Measurements from ENCODE around the gene SLC9C1. TPM values are rescaled to one million over a fixed set of nuclear protein-coding genes. Genes with fewer than 3 reads are reported as not detected.

SLC9C1 gene
- total RNA-seq, 3 donors from 2014 or later, result not detected

- Mint-ChIP-seq H3K4me1 (ENCODE audit: low read depth) (peaks cover 74% of the 10 kb centered on the region), H3K9me3 (no peaks in the 10 kb centered on the region), H3K4me3 (peak overlapping the region; percentile 58), H3K36me3 (ENCODE audit: insufficient read depth) (peaks cover 20% of the 10 kb centered on the region), H3K27me3 (ENCODE audit: low read depth) (no peaks in the 10 kb centered on the region)
- no peak for ATAC-seq
- DNase-seq, result no peak
These were observed 167.5 kb downstream of the SLC9C1 start for GRCh38 chr3:112126511-112126911.

GRCh38 chr3:112124907-112125607 lies 169.0 kb downstream of the SLC9C1 start:
- no peak overlapping the region for H3K4me3 Mint-ChIP-seq
- no peak for DNase-seq
- no peak for ATAC-seq
- no peaks in the 10 kb centered on the region for H3K27me3 Mint-ChIP-seq (ENCODE audit: low read depth)
- H3K9me3 Mint-ChIP-seq, result no peaks in the 10 kb centered on the region
- peaks cover 76% of the 10 kb centered on the region for H3K4me1 Mint-ChIP-seq (ENCODE audit: low read depth)
- peaks cover 17% of the 10 kb centered on the region for H3K36me3 Mint-ChIP-seq (ENCODE audit: insufficient read depth)

- H3K4me3 Mint-ChIP-seq, result no peak overlapping the region
- H3K27me3 Mint-ChIP-seq (ENCODE audit: low read depth), result no peaks in the 10 kb centered on the region
- no peaks in the 10 kb centered on the region for H3K9me3 Mint-ChIP-seq
- ATAC-seq (no peak), DNase-seq (no peak)
- H3K4me1 Mint-ChIP-seq (ENCODE audit: low read depth), result peaks cover 76% of the 10 kb centered on the region
- H3K36me3 Mint-ChIP-seq (ENCODE audit: insufficient read depth), result peaks cover 20% of the 10 kb centered on the region
These were observed 170.5 kb downstream of the SLC9C1 start for GRCh38 chr3:112123548-112123947.

- no peak for ATAC-seq
- H3K4me3 Mint-ChIP-seq, result no peak overlapping the region
- peaks cover 75% of the 10 kb centered on the region for H3K4me1 Mint-ChIP-seq (ENCODE audit: low read depth)
- DNase-seq, result no peak
- peaks cover 20% of the 10 kb centered on the region for H3K36me3 Mint-ChIP-seq (ENCODE audit: insufficient read depth)
- no peaks in the 10 kb centered on the region for H3K27me3 Mint-ChIP-seq (ENCODE audit: low read depth)
- H3K9me3 Mint-ChIP-seq, result no peaks in the 10 kb centered on the region
These were observed 171.1 kb downstream of the SLC9C1 start for GRCh38 chr3:112122870-112123269.

- H3K4me1 Mint-ChIP-seq (ENCODE audit: low read depth), result peaks cover 67% of the 10 kb centered on the region
- H3K4me3 Mint-ChIP-seq, result no peak overlapping the region
- H3K36me3 Mint-ChIP-seq (ENCODE audit: insufficient read depth), result peaks cover 21% of the 10 kb centered on the region
- no peaks in the 10 kb centered on the region for H3K27me3 Mint-ChIP-seq (ENCODE audit: low read depth)
- no peak for ATAC-seq
- H3K9me3 Mint-ChIP-seq, result no peaks in the 10 kb centered on the region
- DNase-seq, result no peak
These were observed 172.2 kb downstream of the SLC9C1 start for GRCh38 chr3:112121577-112122547.

GRCh38 chr3:112119962-112120836 lies 173.8 kb downstream of the SLC9C1 start:
- Mint-ChIP-seq H3K36me3 (ENCODE audit: insufficient read depth) (peaks cover 21% of the 10 kb centered on the region), H3K9me3 (no peaks in the 10 kb centered on the region), H3K27me3 (ENCODE audit: low read depth) (no peaks in the 10 kb centered on the region), H3K4me1 (ENCODE audit: low read depth) (peaks cover 52% of the 10 kb centered on the region), H3K4me3 (peak overlapping the region; percentile 33)
- peak in 1 of 2 donors; percentile 30 for ATAC-seq
- DNase-seq, result no peak

GRCh38 chr3:112117841-112118571 lies 176.0 kb downstream of the SLC9C1 start:
- ATAC-seq (no peak), DNase-seq (no peak)
- H3K9me3 Mint-ChIP-seq, result no peaks in the 10 kb centered on the region
- H3K36me3 Mint-ChIP-seq (ENCODE audit: insufficient read depth), result peaks cover 16% of the 10 kb centered on the region
- H3K4me3 Mint-ChIP-seq, result no peak overlapping the region
- H3K27me3 Mint-ChIP-seq (ENCODE audit: low read depth), result no peaks in the 10 kb centered on the region
- peaks cover 52% of the 10 kb centered on the region for H3K4me1 Mint-ChIP-seq (ENCODE audit: low read depth)

- H3K4me1 Mint-ChIP-seq (ENCODE audit: low read depth), result peaks cover 52% of the 10 kb centered on the region
- H3K36me3 Mint-ChIP-seq (ENCODE audit: insufficient read depth), result peaks cover 10% of the 10 kb centered on the region
- ATAC-seq (no peak), DNase-seq (no peak)
- no peaks in the 10 kb centered on the region for H3K27me3 Mint-ChIP-seq (ENCODE audit: low read depth)
- H3K4me3 Mint-ChIP-seq, result no peak overlapping the region
- H3K9me3 Mint-ChIP-seq, result no peaks in the 10 kb centered on the region
These were observed 176.6 kb downstream of the SLC9C1 start for GRCh38 chr3:112117415-112117814.

- DNase-seq (no peak), ATAC-seq (no peak)
- H3K4me3 Mint-ChIP-seq, result no peak overlapping the region
- no peaks in the 10 kb centered on the region for H3K27me3 Mint-ChIP-seq (ENCODE audit: low read depth)
- no peaks in the 10 kb centered on the region for H3K9me3 Mint-ChIP-seq
- H3K36me3 Mint-ChIP-seq (ENCODE audit: insufficient read depth), result peaks cover 10% of the 10 kb centered on the region
- H3K4me1 Mint-ChIP-seq (ENCODE audit: low read depth), result peaks cover 50% of the 10 kb centered on the region
These were observed 177.2 kb downstream of the SLC9C1 start for GRCh38 chr3:112116748-112117186.

GRCh38 chr3:112115806-112116383 lies 178.1 kb downstream of the SLC9C1 start:
- Mint-ChIP-seq H3K4me3 (no peak overlapping the region), H3K4me1 (ENCODE audit: low read depth) (peaks cover 43% of the 10 kb centered on the region), H3K9me3 (no peaks in the 10 kb centered on the region), H3K27me3 (ENCODE audit: low read depth) (no peaks in the 10 kb centered on the region), H3K36me3 (ENCODE audit: insufficient read depth) (peaks cover 10% of the 10 kb centered on the region)
- ATAC-seq (no peak), DNase-seq (no peak)

- H3K9me3 Mint-ChIP-seq, result no peaks in the 10 kb centered on the region
- H3K4me1 Mint-ChIP-seq (ENCODE audit: low read depth), result peaks cover 38% of the 10 kb centered on the region
- H3K4me3 Mint-ChIP-seq, result no peak overlapping the region
- peaks cover 10% of the 10 kb centered on the region for H3K36me3 Mint-ChIP-seq (ENCODE audit: insufficient read depth)
- ATAC-seq, result no peak
- H3K27me3 Mint-ChIP-seq (ENCODE audit: low read depth), result no peaks in the 10 kb centered on the region
- no peak for DNase-seq
These were observed 178.8 kb downstream of the SLC9C1 start for GRCh38 chr3:112115161-112115739.

GRCh38 chr3:112114576-112115160 lies 179.3 kb downstream of the SLC9C1 start:
- Mint-ChIP-seq H3K9me3 (no peaks in the 10 kb centered on the region), H3K4me3 (no peak overlapping the region), H3K4me1 (ENCODE audit: low read depth) (peaks cover 32% of the 10 kb centered on the region), H3K27me3 (ENCODE audit: low read depth) (no peaks in the 10 kb centered on the region), H3K36me3 (ENCODE audit: insufficient read depth) (peaks cover 10% of the 10 kb centered on the region)
- DNase-seq, result no peak
- no peak for ATAC-seq

All from activated T-cell treated with anti-CD3 and anti-CD28 coated beads, Interleukin-2, amount 50 U/mL, for 4 hours (primary cell).